NAMALWA (cell line): ENCODE results near the gene RUNX2.
A peak's percentile ranks its signal among the peaks of the same experiment; 100 is the strongest.

ENCODE experiments used
- DNase-seq: peaks from one replicate; pipeline ENCODE4 v3.0.0-alpha.2; 2015; ENCODE audit warnings: low spot score

The RUNX2 gene

DNA sequence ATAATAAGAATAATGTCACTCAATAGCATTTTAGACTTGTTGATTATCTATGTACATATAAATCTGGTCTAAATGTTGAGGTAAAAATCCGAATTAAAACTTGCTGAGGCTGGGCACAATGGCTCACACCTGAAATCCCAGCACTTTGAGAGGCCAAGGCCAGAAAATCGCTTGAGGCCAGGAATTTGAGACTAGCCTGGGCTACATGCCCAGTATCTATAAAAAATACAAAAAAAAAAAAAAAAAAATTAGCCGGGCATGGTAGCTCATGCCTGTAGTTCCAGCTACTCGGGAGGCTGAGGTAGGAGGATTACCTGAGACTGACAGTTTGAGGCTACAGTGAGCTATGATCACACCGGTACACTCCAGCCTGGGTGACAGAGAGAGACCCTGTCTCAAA lies 83.8 kb downstream of the RUNX2 start:
- DNase-seq = no peak

DNA sequence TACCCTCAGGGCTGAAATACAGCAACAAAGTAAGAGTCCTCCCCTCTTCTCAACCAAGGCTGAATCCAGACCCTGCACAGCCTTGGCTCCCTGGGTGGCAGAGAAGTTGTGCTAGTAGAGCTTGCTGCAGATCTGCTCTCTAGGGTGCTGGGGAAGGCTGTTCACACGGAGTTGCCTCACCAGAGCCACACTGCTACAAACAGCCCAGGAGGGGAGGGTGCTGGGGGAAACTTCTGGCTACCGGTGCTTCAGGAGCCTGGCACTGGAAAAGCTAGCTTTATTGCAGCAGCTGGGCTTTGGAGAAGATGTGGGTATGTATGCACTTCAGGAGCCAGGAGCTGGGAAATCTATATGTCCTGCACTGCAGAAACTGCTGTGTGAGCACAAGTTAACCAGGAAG lies 87.2 kb downstream of the RUNX2 start:
- DNase-seq = no peak

- DNase-seq = no peak
Observed at GRCh38 chr6:45415788-45416518, 87.8 kb downstream of the RUNX2 start.

- no peak for DNase-seq
Observed at GRCh38 chr6:45416700-45417099, 88.6 kb downstream of the RUNX2 start.

DNA sequence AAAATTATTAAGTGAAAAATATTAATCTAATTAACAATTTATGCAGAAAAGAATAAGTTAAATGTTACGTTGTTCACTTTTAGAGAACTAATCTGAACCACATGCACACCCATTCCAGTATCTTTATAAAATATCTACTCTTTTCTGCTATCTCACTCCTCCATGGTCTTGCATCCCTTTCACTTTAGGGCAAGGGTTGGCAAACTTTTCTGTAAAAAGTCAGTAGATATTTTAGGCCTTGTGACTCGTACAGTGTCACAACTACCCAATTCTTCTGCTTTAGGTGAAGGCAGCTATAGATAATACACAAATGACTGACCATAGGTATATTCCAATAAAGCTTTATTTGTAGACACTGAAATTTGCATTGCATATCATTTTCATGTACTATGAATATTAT lies 89.3 kb downstream of the RUNX2 start:
- DNase-seq = no peak

DNA sequence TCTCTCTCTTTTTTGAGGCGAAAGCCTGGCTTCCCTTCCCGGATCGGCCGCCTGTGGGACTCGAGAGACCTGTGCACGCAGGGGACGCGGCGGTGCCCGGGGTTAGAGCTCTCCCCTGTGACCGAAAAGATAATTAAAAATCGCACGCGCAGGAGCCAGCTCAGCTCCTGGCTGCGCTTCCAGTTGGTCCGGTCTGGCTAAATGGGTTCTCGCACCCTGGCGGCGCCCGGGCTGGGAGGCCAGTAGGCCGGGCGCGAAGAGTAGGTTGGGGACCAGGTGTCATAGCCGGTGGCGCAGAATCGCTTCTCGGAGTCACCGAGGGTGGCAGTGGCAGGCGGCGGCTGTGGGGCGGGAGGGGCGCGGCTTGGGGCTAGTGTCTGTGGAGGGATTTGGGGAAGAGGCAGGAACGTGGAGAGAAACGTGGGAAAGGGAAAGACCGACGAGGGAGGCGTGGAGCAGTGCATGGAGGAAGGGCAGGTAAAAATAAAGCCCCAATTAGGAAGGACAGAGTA lies 91.5 kb downstream of the RUNX2 start:
- peak; percentile 41 for DNase-seq

DNA sequence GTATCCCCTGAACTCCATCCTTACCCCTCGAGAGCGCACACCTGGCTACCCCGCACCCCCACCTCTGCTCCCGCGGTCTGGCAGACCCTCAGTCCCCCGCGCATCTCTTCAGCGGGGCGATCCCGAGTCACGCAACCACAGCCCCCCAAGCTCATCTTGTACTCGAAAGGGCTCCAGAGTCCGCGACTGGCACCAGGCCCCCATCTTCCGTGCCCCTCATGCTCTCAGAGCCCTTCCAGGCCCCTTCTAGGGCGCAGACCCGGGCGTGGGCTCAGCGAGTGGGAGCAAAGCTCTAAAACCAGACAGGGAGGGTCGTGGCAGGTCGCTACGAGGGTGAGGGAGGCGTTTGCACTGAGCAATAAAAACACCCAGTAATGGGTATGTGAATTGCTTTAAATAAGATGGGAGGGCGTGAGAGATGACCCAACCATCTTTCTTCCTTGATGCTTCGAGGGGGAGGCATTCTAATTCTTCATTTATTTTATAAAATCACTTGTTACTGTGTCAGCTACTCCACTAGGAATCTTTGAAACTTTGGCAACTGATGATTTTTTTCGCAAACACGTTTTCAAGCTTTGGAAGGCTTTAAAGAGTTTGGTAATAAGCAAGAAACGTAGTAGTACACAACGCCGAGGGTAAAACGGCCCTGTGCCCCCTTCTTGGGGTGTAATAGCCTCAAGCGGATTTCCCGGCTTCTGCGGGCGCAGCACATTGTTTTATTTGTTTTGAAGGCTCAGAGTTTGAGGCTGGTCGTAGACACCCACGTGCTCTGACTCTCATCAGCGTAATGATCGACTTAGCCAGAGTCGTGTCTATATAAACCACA lies 92.2 kb downstream of the RUNX2 start:
- DNase-seq = peak; percentile 6

GRCh38 chr6:45420909-45421708 lies 93.0 kb downstream of the RUNX2 start:
- no peak for DNase-seq

DNA sequence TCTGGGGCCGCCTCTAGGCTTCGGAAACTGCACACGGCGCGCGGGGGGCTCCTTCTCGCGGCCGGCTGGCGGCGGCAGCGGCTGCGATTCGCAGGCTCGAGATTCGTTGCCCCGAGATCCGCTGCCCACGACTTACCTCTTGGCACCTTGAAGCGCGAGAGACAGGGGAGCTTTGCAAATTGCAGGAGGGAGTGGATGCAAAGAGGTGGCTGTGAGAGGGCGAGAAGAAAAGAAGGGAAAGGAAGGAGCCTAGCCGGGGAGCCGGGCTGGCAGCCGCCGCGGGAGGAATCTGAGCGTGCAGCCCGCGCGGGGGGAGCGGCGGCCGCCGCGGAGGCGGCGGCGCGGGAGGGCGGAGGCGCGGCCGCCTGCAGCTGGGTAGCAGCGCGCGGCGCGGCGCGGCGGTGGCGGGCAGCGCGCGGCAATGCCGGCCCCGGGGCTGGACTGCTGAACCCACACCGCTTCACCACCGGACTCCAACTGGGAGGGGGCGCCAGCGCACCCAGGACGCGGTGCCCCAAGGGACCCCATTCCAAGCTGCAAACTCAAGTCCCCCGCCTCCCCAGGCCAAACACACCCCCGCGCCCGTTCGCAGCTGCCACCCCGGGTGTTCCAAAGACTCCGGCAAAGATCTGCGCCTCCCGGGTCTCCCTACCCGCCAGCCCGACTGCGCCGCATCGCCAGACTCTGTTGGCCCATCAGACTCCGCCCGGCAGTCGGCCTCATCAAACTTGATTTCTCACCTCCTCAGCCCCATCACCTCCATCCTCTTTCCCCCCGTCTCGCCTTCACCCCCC lies 93.8 kb downstream of the RUNX2 start:
- peak; percentile 35 for DNase-seq

DNA sequence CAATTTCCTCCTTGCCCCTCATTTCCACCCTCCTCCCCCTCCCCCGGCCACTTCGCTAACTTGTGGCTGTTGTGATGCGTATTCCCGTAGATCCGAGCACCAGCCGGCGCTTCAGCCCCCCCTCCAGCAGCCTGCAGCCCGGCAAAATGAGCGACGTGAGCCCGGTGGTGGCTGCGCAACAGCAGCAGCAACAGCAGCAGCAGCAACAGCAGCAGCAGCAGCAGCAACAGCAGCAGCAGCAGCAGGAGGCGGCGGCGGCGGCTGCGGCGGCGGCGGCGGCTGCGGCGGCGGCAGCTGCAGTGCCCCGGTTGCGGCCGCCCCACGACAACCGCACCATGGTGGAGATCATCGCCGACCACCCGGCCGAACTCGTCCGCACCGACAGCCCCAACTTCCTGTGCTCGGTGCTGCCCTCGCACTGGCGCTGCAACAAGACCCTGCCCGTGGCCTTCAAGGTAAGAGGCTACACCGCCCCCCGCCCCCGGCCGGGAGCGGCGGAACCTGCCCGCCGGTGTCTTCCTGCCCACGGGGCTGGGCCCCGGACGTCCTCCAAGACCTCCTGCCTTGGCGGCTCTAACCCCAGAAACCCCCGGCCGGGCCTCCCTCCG lies 94.5 kb downstream of the RUNX2 start:
- DNase-seq = no peak

DNA sequence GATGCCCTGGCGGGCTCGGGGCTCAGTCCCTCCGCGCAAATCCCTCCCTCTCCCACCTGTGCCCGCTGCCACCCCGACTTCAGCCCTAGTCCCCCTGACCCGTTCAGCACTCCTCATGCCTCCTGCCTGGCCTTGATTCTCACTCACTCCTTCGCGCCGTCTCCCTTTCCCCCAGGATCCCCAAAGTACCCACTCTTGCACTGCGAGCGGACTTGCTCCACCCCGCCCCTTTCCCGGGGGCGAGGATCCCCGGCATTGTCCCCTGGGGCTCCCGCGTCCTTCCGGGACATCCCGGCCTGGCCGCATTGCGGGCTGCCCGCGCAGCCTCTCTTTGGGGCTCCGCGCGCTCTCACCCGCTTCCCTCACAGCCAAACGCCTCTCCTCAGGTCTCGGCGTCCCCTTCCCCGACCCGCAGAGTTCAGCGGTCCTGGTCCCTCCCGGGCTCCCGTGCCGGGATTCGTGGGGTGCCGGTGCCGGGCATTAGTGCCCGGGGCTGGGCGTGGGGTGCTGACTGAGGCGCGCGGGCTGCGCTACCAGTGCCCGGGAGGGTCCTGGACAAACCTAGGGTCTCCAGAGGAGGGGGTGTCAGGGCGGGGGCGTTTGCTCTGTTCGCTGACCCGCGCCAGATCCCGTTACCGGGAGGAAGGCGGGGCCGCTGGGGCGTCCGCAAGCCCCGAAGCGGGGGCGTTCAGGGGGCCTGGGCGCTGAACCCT lies 95.1 kb downstream of the RUNX2 start:
- no peak for DNase-seq

- no peak for DNase-seq
Observed at GRCh38 chr6:45423824-45424450, 95.8 kb downstream of the RUNX2 start.

- DNase-seq = no peak
Observed at GRCh38 chr6:45424451-45424861, 96.3 kb downstream of the RUNX2 start.

GRCh38 chr6:45426251-45426650 lies 98.1 kb downstream of the RUNX2 start:
- no peak for DNase-seq

- DNase-seq = no peak
Observed at GRCh38 chr6:45427726-45428125, 99.6 kb downstream of the RUNX2 start.

DNA sequence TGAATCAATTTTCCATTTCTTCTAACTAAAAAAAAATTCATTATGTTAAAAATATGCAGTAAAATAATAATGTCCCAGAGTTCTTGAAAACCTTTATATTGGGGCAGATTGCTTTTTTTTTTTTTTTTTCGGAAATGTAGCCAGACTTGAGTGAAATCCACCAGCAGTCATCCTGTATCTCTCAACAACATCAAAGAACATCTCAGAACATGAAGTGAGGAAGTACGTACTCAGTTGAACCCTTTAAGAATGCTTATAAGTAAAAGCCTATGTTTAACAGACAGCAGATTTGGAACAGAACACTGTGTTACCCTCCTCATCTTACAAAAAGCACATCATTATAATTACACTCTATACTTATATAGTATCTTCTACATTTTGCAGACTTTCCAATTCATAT lies 100.6 kb downstream of the RUNX2 start:
- no peak for DNase-seq

- no peak for DNase-seq
Observed at GRCh38 chr6:45430590-45431202, 102.6 kb downstream of the RUNX2 start.

DNA sequence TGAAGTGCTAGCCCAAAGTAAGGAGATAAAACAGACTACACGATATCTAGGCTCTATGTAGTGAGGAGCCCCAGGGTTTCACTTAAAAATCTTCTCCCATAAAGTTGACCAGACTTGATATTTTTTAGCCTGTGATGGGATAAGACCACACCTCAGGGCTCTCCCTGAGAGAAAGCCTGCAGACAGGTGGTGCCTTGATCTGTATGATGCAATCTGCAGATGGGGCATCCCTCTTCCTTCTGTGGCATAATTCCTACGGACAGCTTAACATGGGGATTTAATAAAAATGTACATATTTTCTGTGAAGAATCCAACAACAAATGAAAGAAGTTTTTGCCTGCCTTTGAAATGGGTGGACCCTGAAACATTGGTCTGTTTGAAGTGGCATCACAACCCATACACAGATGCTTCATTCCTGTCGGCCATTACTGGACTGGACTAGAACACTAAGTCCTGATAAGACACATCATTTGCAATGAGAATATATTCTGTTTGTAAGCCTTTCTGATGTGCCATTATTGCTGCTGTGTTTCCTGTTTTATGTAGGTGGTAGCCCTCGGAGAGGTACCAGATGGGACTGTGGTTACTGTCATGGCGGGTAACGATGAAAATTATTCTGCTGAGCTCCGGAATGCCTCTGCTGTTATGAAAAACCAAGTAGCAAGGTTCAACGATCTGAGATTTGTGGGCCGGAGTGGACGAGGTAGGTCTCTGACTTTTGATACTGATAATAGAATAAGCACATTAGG lies 103.4 kb downstream of the RUNX2 start:
- DNase-seq = no peak

DNA sequence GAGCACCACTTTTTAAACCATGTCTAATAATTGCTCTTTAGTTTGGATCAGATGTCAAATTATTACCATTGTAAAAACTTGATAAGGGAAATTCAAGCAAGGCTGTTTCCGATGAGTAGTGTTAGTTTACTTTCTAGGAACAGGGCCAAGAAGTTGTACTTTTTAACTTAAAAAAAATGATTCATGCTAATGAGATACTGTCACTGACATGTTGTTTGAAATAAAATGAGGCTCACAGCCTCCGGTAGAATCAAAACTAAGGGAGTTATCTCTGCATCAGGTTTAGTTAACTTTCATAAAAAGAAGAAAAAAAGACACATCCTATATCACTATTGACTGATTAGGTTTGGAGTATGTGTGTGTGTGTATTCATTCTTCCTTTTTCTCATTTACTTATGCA lies 104.8 kb downstream of the RUNX2 start:
- DNase-seq = no peak
